Measurements from ENCODE around the gene PRICKLE4. TPM values are rescaled to one million over a fixed set of nuclear protein-coding genes. Genes with fewer than 3 reads are reported as not detected.

The PRICKLE4 gene
- total RNA-seq, 1 experiment from 2014 or later, result not detected

GRCh38 chr6:41824571-41825569 lies 44.3 kb downstream of the PRICKLE4 start:
- no peak for TF ChIP-seq CTCF (conservative IDR thresholded peaks at IDR 0.05; ENCODE audit: low read depth, low read length)
- TF ChIP-seq EZH2 (IDR thresholded peaks at IDR 0.05; ENCODE audit: borderline replicate concordance, low read depth, low read length, poor library complexity, severe bottlenecking), result no peak
- CTCF ChIA-PET, result no interaction called here
- Histone ChIP-seq H3K4me1 (ENCODE audit: insufficient read depth, low read length, poor library complexity, severe bottlenecking) (no peaks in the 10 kb centered on the region), H3K27me3 (replicated peaks; ENCODE audit: insufficient read depth, low read depth, low read length, poor library complexity) (no peaks in the 10 kb centered on the region), H3K27ac (ENCODE audit: low read depth, low read length, poor library complexity, severe bottlenecking) (no peak overlapping the region), H3K4me3 (ENCODE audit: low read depth, low read length, poor library complexity, severe bottlenecking) (no peak overlapping the region), H3K9me3 (ENCODE audit: low read depth, low read length, poor library complexity, severe bottlenecking) (no peaks in the 10 kb centered on the region), H3K36me3 (ENCODE audit: insufficient read depth, low read length, poor library complexity, severe bottlenecking) (no peaks in the 10 kb centered on the region)
- DNase-seq (ENCODE audit: low spot score), result no peak
- BruUV-seq (replicated peaks), result no TSS peak
- POLR2A ChIA-PET (ENCODE audit: low non-redundant PET), result no interaction called here
- intact Hi-C loops (cut with micrococcal nuclease; ENCODE audit: unreplicated experiment), result no loop called here

DNA sequence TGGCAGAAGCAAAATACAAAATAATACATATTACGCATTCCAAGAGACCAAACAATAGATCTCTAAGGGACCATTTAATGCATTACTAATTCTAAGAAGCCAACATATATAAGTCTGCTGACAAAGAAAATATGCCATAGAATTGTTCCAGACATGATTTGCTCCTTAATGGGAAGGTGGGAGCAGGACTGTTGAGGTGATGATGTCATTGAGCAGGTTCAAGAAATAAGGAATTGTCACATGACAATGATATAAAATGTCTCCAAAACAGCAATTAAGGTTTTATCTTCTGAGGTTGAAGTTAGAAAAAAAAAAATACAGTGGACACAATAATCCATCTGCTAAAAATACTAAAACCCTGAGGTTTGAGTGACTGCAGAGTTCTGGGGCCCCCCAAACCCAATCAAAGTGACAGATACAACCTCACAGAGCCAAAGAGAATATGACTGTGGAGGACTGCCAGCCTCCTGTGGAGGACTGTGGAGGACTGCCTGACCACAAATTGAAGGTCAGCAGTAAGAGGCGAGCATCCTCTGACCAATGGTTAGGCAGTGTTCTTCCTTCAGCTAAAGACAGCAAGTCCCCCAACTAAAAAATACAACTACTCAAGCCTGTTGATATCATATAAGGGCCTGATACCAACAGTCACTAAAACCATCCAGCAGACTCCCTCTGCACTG lies 45.9 kb downstream of the PRICKLE4 start:
- Histone ChIP-seq H3K27me3 (replicated peaks; ENCODE audit: insufficient read depth, low read depth, low read length, poor library complexity) (no peaks in the 10 kb centered on the region), H3K9me3 (ENCODE audit: low read depth, low read length, poor library complexity, severe bottlenecking) (no peaks in the 10 kb centered on the region), H3K36me3 (ENCODE audit: insufficient read depth, low read length, poor library complexity, severe bottlenecking) (no peaks in the 10 kb centered on the region), H3K4me1 (ENCODE audit: insufficient read depth, low read length, poor library complexity, severe bottlenecking) (no peaks in the 10 kb centered on the region), H3K4me3 (ENCODE audit: low read depth, low read length, poor library complexity, severe bottlenecking) (no peak overlapping the region), H3K27ac (ENCODE audit: low read depth, low read length, poor library complexity, severe bottlenecking) (no peak overlapping the region)
- ChIA-PET POLR2A (ENCODE audit: low non-redundant PET) (no interaction called here), CTCF (no interaction called here)
- no peak for DNase-seq (ENCODE audit: low spot score)
- TF ChIP-seq EZH2 (IDR thresholded peaks at IDR 0.05; ENCODE audit: borderline replicate concordance, low read depth, low read length, poor library complexity, severe bottlenecking), result no peak
- TF ChIP-seq CTCF (conservative IDR thresholded peaks at IDR 0.05; ENCODE audit: low read depth, low read length), result no peak
- intact Hi-C loops (cut with micrococcal nuclease; ENCODE audit: unreplicated experiment), result no loop called here
- no TSS peak for BruUV-seq (replicated peaks)

DNA sequence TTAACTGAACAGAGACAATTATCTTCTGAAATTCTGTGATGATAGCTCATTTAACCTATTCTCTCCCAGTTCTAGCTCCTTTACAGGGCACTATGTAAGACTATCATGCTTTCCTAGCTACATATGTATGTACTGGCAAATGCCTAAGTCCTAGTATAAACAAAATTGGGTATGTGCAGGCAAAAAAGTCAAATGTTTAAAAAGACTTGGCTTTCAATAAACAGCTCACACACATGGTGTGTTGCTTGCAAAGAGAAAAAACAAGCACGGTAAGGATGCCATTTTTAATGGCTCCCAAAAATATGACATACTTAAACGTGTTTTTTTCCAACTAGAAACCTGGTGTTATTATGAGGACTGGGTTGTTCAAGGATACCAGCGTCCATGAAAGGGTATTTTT lies 51.7 kb downstream of the PRICKLE4 start:
- no peaks in the 10 kb centered on the region for H3K9me3 ChIP-seq (ENCODE audit: low read depth, low read length, poor library complexity, severe bottlenecking)
- TF ChIP-seq EZH2 (IDR thresholded peaks at IDR 0.05; ENCODE audit: borderline replicate concordance, low read depth, low read length, poor library complexity, severe bottlenecking), result no peak
- ChIA-PET CTCF (no interaction called here), POLR2A (ENCODE audit: low non-redundant PET) (no interaction called here)
- H3K27ac ChIP-seq (ENCODE audit: low read depth, low read length, poor library complexity, severe bottlenecking), result no peak overlapping the region
- intact Hi-C loops (cut with micrococcal nuclease; ENCODE audit: unreplicated experiment), result no loop called here
- H3K27me3 ChIP-seq (replicated peaks; ENCODE audit: insufficient read depth, low read depth, low read length, poor library complexity), result no peaks in the 10 kb centered on the region
- no peak for DNase-seq (ENCODE audit: low spot score)
- BruUV-seq (replicated peaks), result no TSS peak
- no peak overlapping the region for H3K4me3 ChIP-seq (ENCODE audit: low read depth, low read length, poor library complexity, severe bottlenecking)
- no peaks in the 10 kb centered on the region for H3K4me1 ChIP-seq (ENCODE audit: insufficient read depth, low read length, poor library complexity, severe bottlenecking)
- no peaks in the 10 kb centered on the region for H3K36me3 ChIP-seq (ENCODE audit: insufficient read depth, low read length, poor library complexity, severe bottlenecking)
